GM23338 (cell line): ENCODE data around the gene RALBP1. TPM values are rescaled to one million over a fixed set of nuclear protein-coding genes. Genes with fewer than 3 reads are reported as not detected.

Source experiments
- ATAC-seq: fragments of 200-7000 bp; cut with Tn5 transposase; 3 replicates; pipeline ENCODE4 v1.9.1; 2020
- DNase-seq: peaks from one replicate; pipeline ENCODE4 v3.0.0-alpha.2; 2015; ENCODE audit warnings: low spot score
- H2AFZ ChIP-seq: fragments of 200-600 bp; sonication (generic); 2 replicates; pipeline ENCODE4 v1.8.0; 2016; ENCODE audit warnings: antibody characterized with exemption, mild to moderate bottlenecking, moderate library complexity
- H3F3A ChIP-seq: fragments of 200-600 bp; sonication (generic); replicated peaks from 2 replicates; pipeline ENCODE4 v1.8.0; 2017; ENCODE audit warnings: antibody characterized with exemption, mixed run types, low read depth
- H3K27ac ChIP-seq: fragments of 200-600 bp; sonication (generic); 2 replicates; pipeline ENCODE4 v1.6.1; 2016; ENCODE audit warnings: low read depth
- H3K27me3 ChIP-seq: fragments of 200-600 bp; sonication (generic); 2 replicates; pipeline ENCODE4 v1.8.0; 2016; ENCODE audit warnings: mild to moderate bottlenecking, mixed run types, moderate library complexity; ENCODE audit not compliant: insufficient read depth
- H3K36me3 ChIP-seq: fragments of 200-600 bp; sonication (generic); 2 replicates; pipeline ENCODE4 v1.8.0; 2016; ENCODE audit warnings: mild to moderate bottlenecking; ENCODE audit not compliant: insufficient read depth
- H3K4me1 ChIP-seq: fragments of 200-600 bp; sonication (generic); 2 replicates; pipeline ENCODE4 v1.8.0; 2016; ENCODE audit warnings: mild to moderate bottlenecking, moderate library complexity; ENCODE audit not compliant: insufficient read depth
- H3K4me2 ChIP-seq: fragments of 200-600 bp; sonication (generic); 2 replicates; pipeline ENCODE4 v1.7.1; 2017; ENCODE audit warnings: mixed run types
- H3K4me3 ChIP-seq: fragments of 200-600 bp; sonication (generic); 2 replicates; pipeline ENCODE4 v1.6.1; 2016; ENCODE audit warnings: mixed run types
- H3K79me2 ChIP-seq: fragments of 200-600 bp; sonication (generic); replicated peaks from 2 replicates; pipeline ENCODE4 v1.8.0; 2017; ENCODE audit warnings: mild to moderate bottlenecking; ENCODE audit not compliant: insufficient read depth
- H3K9me2 ChIP-seq: fragments of 200-600 bp; sonication (generic); 2 replicates; pipeline ENCODE4 v1.8.0; 2017; ENCODE audit not compliant: insufficient read depth
- H4K20me1 ChIP-seq: fragments of 200-600 bp; sonication (generic); replicated peaks from 2 replicates; pipeline ENCODE4 v1.8.0; 2017; ENCODE audit warnings: mild to moderate bottlenecking; ENCODE audit not compliant: insufficient read depth
- H3K27ac Mint-ChIP-seq: 2 replicates; pipeline ENCODE4 v1.8.0; 2020; ENCODE audit warnings: inconsistent platforms, mild to moderate bottlenecking, moderate library complexity, mixed read lengths
- H3K27me3 Mint-ChIP-seq: 3 replicates; pipeline ENCODE4 v1.8.0; 2022; ENCODE audit warnings: low read depth, mild to moderate bottlenecking, moderate library complexity, mixed read lengths, inconsistent platforms; ENCODE audit not compliant: insufficient read depth, poor library complexity
- H3K36me3 Mint-ChIP-seq: 3 replicates; pipeline ENCODE4 v1.8.0; 2021; ENCODE audit warnings: low read depth, mild to moderate bottlenecking, inconsistent platforms, moderate library complexity, mixed read lengths
- H3K4me1 Mint-ChIP-seq: 3 replicates; pipeline ENCODE4 v1.8.0; 2020; ENCODE audit warnings: mild to moderate bottlenecking, inconsistent platforms, mixed read lengths
- H3K4me3 Mint-ChIP-seq: 3 replicates; pipeline ENCODE4 v1.8.0; 2021; ENCODE audit warnings: moderate library complexity, mild to moderate bottlenecking, inconsistent platforms, mixed read lengths
- H3K9me3 Mint-ChIP-seq: 3 replicates; pipeline ENCODE4 v1.8.0; 2020; ENCODE audit warnings: moderate library complexity, mild to moderate bottlenecking, inconsistent platforms, mixed read lengths
- CREB1 ChIP-seq: fragments of 250-450 bp; sonication (Bioruptor Pico); IDR thresholded peaks from 2 replicates; pipeline ENCODE4 v1.5.0; 2020; ENCODE audit warnings: low read depth, mild to moderate bottlenecking, moderate library complexity
- CTCF ChIP-seq, 2 experiments: fragments of 200-600 bp in 1 of 2; sonication (generic) in 1 of 2; conservative IDR thresholded peaks; 2 replicates each; pipeline versions ENCODE4 v1.5.1 to v1.6.1; 2016 to 2017; ENCODE audit warnings: antibody characterized with exemption in 2 of 2, low read depth in 2 of 2, mild to moderate bottlenecking in 2 of 2, moderate library complexity in 1 of 2
- ETS1 ChIP-seq: IDR thresholded peaks from 2 replicates; pipeline ENCODE4 v1.6.1; 2016; ENCODE audit warnings: antibody characterized with exemption
- EZH2 ChIP-seq: fragments of 200-600 bp; sonication (generic); IDR thresholded peaks from one replicate; pipeline ENCODE4 v1.8.0; 2017; ENCODE audit warnings: antibody characterized with exemption, mild to moderate bottlenecking, low read depth; ENCODE audit not compliant: unreplicated experiment
- EZH2phosphoT487 ChIP-seq: fragments of 200-600 bp; sonication (generic); IDR thresholded peaks from one replicate; pipeline ENCODE4 v1.8.1; 2018; ENCODE audit warnings: antibody characterized with exemption; ENCODE audit not compliant: unreplicated experiment
- JUNB ChIP-seq: IDR thresholded peaks from one replicate; pipeline ENCODE4 v1.6.1; 2016; ENCODE audit warnings: antibody characterized with exemption; ENCODE audit not compliant: unreplicated experiment
- NANOG ChIP-seq: IDR thresholded peaks from 2 replicates; pipeline ENCODE4 v1.6.1; 2016; ENCODE audit warnings: antibody characterized with exemption, borderline replicate concordance
- POLR2AphosphoS5 ChIP-seq: IDR thresholded peaks from 2 replicates; pipeline ENCODE4 v1.6.1; 2016; ENCODE audit warnings: antibody characterized with exemption, low read depth
- STAT1 ChIP-seq: IDR thresholded peaks from one replicate; pipeline ENCODE4 v1.6.1; 2016; ENCODE audit warnings: antibody characterized with exemption; ENCODE audit not compliant: unreplicated experiment
- ZNF114 ChIP-seq: fragments of 250-450 bp; sonication (Bioruptor Pico); IDR thresholded peaks from 2 replicates; pipeline ENCODE4 v1.5.0; 2020; ENCODE audit warnings: mild to moderate bottlenecking, moderate library complexity
- ZNF331 ChIP-seq: fragments of 250-450 bp; sonication (Bioruptor Pico); IDR thresholded peaks from 2 replicates; pipeline ENCODE4 v1.5.0; 2020; ENCODE audit warnings: low read depth, mild to moderate bottlenecking, moderate library complexity
- ZNF462 ChIP-seq: fragments of 250-450 bp; sonication (Bioruptor Pico); IDR thresholded peaks from 2 replicates; pipeline ENCODE4 v1.5.0; 2020; ENCODE audit warnings: mild to moderate bottlenecking, moderate library complexity
- polyA plus RNA-seq: library from polyadenylated mRNA; unstranded; fragments of >200 nt; fragmentation: Nextera tagmentation; extraction: Ambion mirVana; gene quantifications from 2 replicates; pipeline ENCODE4 v1.2.1, GENCODE V29; 2016
- total RNA-seq: library from RNA; depleted of rRNA; stranded (reverse); fragments of >200 nt; shearing (Covaris generic); gene quantifications from 2 replicates; pipeline ENCODE4 v1.2.3, GENCODE V29; 2014

RALBP1 gene
- total and polyA plus RNA-seq, 2 experiments from 2014 or later: 80.9 to 103 TPM

- ATAC-seq: no peak
- peaks cover 82% of the 10 kb centered on the region for H3K36me3 Mint-ChIP-seq
- Histone ChIP-seq H3K27ac (no peak overlapping the region), H3K4me1 (no peaks in the 10 kb centered on the region), H3K4me3 (no peak overlapping the region), H3K4me2 (no peak overlapping the region), H2AFZ (no peak overlapping the region), H3K36me3 (peaks cover 38% of the 10 kb centered on the region), H3F3A (no peaks in the 10 kb centered on the region), H3K27me3 (no peaks in the 10 kb centered on the region), H3K79me2 (no peaks in the 10 kb centered on the region), H3K9me2 (no peaks in the 10 kb centered on the region), H4K20me1 (no peaks in the 10 kb centered on the region)
- H3K27me3 Mint-ChIP-seq: no peaks in the 10 kb centered on the region
- no peak overlapping the region; the same call in 1 of the 2 replicates for H3K27ac Mint-ChIP-seq
- no peaks in the 10 kb centered on the region for H3K4me1 Mint-ChIP-seq
- no peak for DNase-seq
- peaks cover 13% of the 10 kb centered on the region for H3K9me3 Mint-ChIP-seq
- TF ChIP-seq ZNF331 (CRISPR knock-in tag) (no peak), STAT1 (no peak), NANOG (no peak), CREB1 (no peak), ZNF114 (CRISPR knock-in tag) (no peak), ETS1 (no peak), EZH2 (no peak), JUNB (no peak), ZNF462 (no peak), CTCF (conservative IDR thresholded peaks at IDR 0.05; ENCODE audit: low read depth in 2 of 2) (no peak), EZH2phosphoT487 (no peak), POLR2AphosphoS5 (no peak)
- H3K4me3 Mint-ChIP-seq: no peak overlapping the region
These were observed 82.1 kb downstream of the RALBP1 start for GRCh38 chr18:9557250-9557943.
